NB4 (cell line): ENCODE data around the gene USP9X.

ENCODE experiments used
- CTCF ChIP-seq: IDR thresholded peaks from one replicate; pipeline ENCODE4 v1.5.1; 2012; ENCODE audit warnings: low read depth, low read length
- MAX ChIP-seq: IDR thresholded peaks from 2 replicates; pipeline ENCODE4 v1.6.1; 2011; ENCODE audit warnings: low read depth, low read length
- MYC ChIP-seq: IDR thresholded peaks from 2 replicates; pipeline ENCODE4 v1.6.1; 2011; ENCODE audit warnings: low read depth, low read length
- POLR2A ChIP-seq: IDR thresholded peaks from 2 replicates; pipeline ENCODE4 v1.6.1; 2011; ENCODE audit warnings: mild to moderate bottlenecking; ENCODE audit not compliant: insufficient read length; ENCODE audit errors: extremely low read depth

- TF ChIP-seq CTCF, result no peak
- TF ChIP-seq POLR2A, result no peak
- no peak for TF ChIP-seq MAX
- no peak for TF ChIP-seq MYC
These were observed 37.5 kb downstream of the USP9X start for GRCh38 chrX:41122664-41123257.
